Measurements from ENCODE around the gene MMP10. TPM values are rescaled to one million over a fixed set of nuclear protein-coding genes. Genes with fewer than 3 reads are reported as not detected.

MMP10 gene
- total and polyA plus RNA-seq, 4 donors: not detected

- H3K4me1 ChIP-seq (ENCODE audit: control insufficient read depth in 4 of 4, insufficient read depth in 4 of 4, low read length in 3 of 4): no peaks in the 10 kb centered on the region
- 65% methylated on average over 1 of the region's 1 CpG for WGBS
These were observed 9.1 kb downstream of the MMP10 start for GRCh38 chr11:102771351-102771750.

More at GRCh38 chr11:102771351-102771750, 9.1 kb downstream of the MMP10 start:
- Histone ChIP-seq H3K36me3 (ENCODE audit: control insufficient read depth in 4 of 4, insufficient read depth in 3 of 4, low read depth in 1 of 4, low read length in 3 of 4) (no peaks in the 10 kb centered on the region), H3K9ac (ENCODE audit: low read depth in 1 of 2, low read length in 2 of 2) (no peak overlapping the region), H3K27me3 (ENCODE audit: control insufficient read depth in 4 of 4, insufficient read depth in 4 of 4, low read length in 3 of 4) (peaks cover 0 to 4% (median 1%) of the 10 kb centered on the region in 4 donors), H3K4me3 (ENCODE audit: low read depth in 1 of 3, low read length in 3 of 3) (no peak overlapping the region), H3K27ac (ENCODE audit: low read depth in 1 of 2, low read length in 2 of 2) (no peak overlapping the region), H3K9me3 (ENCODE audit: control insufficient read depth in 4 of 4, low read length in 3 of 4) (no peaks in the 10 kb centered on the region)
- TF ChIP-seq HNF4A (conservative IDR thresholded peaks at IDR 0.05) (no peak), SP1 (IDR thresholded peaks at IDR 0.05) (no peak), NR2F2 (IDR thresholded peaks at IDR 0.05) (no peak), RXRA (IDR thresholded peaks at IDR 0.05) (no peak), HNF4G (IDR thresholded peaks at IDR 0.05) (no peak), ATF3 (IDR thresholded peaks at IDR 0.05) (no peak), FOXA1 (IDR thresholded peaks at IDR 0.05) (no peak), EGR1 (IDR thresholded peaks at IDR 0.05; ENCODE audit: low read depth in 2 of 2) (no peak), YY1 (IDR thresholded peaks at IDR 0.05) (no peak), TAF1 (conservative IDR thresholded peaks at IDR 0.05) (no peak), JUND (IDR thresholded peaks at IDR 0.05) (no peak), GABPA (IDR thresholded peaks at IDR 0.05 in 1 of 2, conservative IDR thresholded peaks at IDR 0.05 in 1 of 2) (no peak), MAX (IDR thresholded peaks at IDR 0.05) (no peak), RAD21 (IDR thresholded peaks at IDR 0.05) (no peak), ZBTB33 (IDR thresholded peaks at IDR 0.05) (no peak), FOXA2 (IDR thresholded peaks at IDR 0.05) (no peak)
- TF ChIP-seq, protein P1, sequence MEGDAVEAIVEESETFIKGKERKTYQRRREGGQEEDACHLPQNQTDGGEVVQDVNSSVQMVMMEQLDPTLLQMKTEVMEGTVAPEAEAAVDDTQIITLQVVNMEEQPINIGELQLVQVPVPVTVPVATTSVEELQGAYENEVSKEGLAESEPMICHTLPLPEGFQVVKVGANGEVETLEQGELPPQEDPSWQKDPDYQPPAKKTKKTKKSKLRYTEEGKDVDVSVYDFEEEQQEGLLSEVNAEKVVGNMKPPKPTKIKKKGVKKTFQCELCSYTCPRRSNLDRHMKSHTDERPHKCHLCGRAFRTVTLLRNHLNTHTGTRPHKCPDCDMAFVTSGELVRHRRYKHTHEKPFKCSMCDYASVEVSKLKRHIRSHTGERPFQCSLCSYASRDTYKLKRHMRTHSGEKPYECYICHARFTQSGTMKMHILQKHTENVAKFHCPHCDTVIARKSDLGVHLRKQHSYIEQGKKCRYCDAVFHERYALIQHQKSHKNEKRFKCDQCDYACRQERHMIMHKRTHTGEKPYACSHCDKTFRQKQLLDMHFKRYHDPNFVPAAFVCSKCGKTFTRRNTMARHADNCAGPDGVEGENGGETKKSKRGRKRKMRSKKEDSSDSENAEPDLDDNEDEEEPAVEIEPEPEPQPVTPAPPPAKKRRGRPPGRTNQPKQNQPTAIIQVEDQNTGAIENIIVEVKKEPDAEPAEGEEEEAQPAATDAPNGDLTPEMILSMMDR (IDR thresholded peaks at IDR 0.05; ENCODE audit: low read depth, low read length, missing input control): no peak
- TF ChIP-seq, protein P2, sequence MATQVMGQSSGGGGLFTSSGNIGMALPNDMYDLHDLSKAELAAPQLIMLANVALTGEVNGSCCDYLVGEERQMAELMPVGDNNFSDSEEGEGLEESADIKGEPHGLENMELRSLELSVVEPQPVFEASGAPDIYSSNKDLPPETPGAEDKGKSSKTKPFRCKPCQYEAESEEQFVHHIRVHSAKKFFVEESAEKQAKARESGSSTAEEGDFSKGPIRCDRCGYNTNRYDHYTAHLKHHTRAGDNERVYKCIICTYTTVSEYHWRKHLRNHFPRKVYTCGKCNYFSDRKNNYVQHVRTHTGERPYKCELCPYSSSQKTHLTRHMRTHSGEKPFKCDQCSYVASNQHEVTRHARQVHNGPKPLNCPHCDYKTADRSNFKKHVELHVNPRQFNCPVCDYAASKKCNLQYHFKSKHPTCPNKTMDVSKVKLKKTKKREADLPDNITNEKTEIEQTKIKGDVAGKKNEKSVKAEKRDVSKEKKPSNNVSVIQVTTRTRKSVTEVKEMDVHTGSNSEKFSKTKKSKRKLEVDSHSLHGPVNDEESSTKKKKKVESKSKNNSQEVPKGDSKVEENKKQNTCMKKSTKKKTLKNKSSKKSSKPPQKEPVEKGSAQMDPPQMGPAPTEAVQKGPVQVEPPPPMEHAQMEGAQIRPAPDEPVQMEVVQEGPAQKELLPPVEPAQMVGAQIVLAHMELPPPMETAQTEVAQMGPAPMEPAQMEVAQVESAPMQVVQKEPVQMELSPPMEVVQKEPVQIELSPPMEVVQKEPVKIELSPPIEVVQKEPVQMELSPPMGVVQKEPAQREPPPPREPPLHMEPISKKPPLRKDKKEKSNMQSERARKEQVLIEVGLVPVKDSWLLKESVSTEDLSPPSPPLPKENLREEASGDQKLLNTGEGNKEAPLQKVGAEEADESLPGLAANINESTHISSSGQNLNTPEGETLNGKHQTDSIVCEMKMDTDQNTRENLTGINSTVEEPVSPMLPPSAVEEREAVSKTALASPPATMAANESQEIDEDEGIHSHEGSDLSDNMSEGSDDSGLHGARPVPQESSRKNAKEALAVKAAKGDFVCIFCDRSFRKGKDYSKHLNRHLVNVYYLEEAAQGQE (IDR thresholded peaks at IDR 0.05): no peak
- no peak for DNase-seq (ENCODE audit: low spot score)

Measured in liver (tissue), 9 donors.